Nucleus accumbens (tissue), 56 donors: ENCODE results near the gene DDR1.
A peak's percentile ranks its signal among the peaks of the same experiment; 100 is the strongest.

Experiments used
- DNase-seq, 56 donors: peaks; one replicate each; lab custom pipeline; 2025; lab: John Stamatoyannopoulos, UW

The DDR1 gene

DNA sequence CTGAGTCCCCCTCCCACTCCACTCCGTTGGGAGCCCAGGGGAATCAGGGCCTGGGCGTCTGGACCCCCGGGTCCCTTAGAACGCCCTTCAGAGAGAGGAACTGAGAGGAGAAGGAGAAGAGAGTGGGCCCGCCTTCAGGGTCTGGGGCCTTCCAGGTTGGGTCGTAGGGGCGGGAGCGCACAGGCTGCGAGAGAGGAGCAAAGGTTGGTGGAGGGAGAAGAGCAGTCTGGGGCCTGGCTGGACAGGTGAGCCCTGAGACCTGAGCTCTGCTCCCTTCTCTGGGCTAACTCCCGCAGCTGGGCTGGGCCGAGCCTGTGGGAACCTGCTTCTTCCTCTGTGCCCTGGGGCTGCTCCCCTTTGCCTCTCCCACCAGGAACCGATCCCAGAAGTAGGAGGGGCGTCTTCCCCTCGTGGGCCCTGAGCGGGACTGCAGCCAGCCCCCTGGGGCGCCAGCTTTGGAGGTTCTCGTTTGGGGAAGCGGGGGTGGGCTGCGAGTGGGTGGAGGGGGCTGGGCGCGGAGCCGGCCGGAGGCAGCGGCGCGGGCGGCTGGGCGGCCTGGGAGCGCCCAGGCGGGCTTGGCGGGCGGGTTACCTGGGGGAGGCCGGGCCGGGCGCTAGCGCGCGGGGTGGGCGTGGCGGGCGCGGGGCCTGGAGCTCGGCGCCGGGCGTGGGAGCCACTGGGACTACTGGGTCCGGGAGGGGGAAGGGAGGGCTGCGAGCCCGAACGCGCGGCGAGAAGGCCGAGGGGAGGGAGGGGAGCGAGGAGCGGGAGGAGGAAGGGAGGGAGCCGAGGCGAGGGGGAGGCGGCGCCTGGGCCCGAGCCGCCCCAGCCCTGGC, at the start of gene DDR1:
Gene DDR1 (plus strand): TSS at position 835 of the 836 bp plus-strand sequence. CDS start 4,211 bp downstream, outside the sequence.
- DNase-seq, result peak in 52 of 56 donors; percentile 53 to 89 (median 79)

DNA sequence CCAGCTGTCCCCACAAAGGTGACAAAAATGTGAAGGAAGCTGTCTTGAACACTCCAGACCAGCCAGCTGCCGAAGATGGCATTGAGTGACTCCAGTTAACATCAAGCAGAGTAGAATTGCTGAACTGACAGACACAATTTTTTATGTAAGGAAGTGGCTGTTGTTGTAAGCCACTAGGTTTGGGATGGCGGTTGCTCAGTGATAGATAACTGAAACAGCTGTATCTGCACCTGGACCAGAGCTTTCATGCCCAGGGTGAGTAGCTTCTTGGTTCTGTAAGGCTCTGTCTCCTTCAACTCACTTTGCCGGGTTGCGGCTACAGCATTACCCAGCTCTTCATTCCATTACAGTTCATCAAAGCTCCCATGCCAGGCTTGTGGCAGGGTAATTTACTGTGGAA, 49.7 kb upstream of the DDR1 start:
- DNase-seq, result no peak

DNA sequence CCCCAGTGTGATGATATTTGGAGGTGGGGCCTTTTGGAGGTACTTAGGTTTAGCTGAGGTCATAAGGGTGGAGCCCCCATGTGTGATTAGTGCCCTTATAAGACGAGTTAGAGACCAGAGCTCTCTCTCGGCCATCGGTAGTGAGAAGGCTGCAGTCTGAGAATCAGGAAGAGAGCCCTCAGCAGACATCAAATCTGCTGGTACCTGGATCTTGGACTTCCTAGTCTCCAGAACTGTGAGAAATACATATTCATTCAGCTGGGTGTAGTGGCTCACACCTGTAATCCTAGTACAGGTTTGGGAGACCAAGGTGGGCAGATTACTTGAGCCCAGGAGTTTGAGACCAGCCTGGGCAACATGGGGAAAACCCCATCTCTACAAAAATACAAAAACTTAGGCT, 48.7 kb upstream of the DDR1 start:
- DNase-seq, result no peak

DNA sequence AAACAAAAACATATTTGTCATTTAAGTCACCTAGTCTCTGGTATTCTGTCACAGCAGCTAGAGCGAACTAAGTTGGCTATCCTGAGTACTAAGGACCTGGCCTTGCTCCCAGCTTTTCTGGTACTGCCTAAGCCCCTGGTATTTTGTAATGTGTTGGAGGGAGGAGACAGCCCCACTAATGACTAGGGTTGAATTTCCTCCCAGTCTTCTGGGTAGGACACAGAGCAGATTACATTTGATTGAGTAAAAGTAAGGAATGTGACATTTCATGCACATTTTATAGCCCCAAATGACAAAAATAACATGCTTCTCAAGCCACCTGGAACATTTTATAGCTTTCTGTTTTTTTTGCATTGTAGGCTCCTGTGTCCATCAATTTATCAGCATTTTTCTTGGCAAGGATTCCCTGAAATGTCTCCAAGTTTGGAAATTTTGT, 47.9 kb upstream of the DDR1 start:
- peak in 14 of 56 donors; percentile 0 to 55 (median 10) for DNase-seq

DNA sequence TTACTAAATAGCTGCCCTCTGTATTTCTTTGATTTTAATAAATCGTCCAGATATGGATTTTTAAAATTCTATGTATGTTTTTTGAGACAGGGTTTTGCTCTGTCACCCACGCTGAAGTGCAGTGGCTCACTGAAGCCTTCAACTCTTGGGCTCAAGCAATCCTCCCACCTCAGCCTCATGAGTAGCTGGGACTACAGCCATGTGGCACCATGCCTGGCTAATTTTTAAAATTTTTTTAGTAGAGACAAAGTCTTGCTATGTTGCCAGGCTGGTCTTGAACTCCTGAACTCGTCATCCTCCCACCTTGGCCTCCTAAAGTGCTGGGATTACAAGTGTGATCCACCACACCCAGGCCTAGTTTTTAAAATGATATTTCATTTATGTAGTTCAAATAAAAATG, 47.4 kb upstream of the DDR1 start:
- DNase-seq, result no peak

DNA sequence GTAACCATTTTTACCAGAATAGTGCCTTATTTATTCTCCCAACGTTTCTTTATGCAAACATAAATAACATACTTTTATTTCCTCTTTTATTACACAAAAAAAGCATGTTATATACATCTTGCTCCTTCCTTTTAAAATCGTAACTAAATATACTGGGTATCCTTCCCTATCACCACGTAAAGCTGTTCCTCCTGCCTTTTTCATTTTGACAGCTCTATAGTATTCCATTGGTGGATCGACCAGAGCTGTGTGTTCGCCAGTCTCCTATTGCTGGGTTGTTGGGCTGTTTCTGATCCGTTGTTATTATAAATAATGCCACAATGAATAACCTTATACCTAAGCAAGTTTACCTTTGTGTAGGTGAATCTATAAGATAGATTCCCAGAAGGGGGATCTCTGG, 46.9 kb upstream of the DDR1 start:
- no peak for DNase-seq

DNA sequence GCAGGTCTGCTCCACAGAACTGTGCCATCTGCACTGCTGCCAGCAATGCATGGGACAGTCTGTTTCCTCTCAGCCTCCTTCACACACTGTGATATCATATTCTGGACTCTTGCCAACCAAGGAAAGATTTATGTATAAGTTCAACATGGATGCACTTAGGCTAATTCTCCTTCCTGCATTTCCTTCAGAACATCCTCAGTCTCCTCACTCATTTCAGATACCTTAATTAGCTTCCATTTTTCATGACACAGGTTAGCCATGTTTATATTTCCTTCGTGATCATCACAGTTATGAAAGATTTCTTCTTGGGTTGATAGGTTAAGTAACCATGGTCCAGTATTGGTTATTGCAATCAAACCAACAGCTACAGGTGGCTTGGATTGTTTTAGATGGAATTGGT, 46.4 kb upstream of the DDR1 start:
- DNase-seq, result no peak

DNA sequence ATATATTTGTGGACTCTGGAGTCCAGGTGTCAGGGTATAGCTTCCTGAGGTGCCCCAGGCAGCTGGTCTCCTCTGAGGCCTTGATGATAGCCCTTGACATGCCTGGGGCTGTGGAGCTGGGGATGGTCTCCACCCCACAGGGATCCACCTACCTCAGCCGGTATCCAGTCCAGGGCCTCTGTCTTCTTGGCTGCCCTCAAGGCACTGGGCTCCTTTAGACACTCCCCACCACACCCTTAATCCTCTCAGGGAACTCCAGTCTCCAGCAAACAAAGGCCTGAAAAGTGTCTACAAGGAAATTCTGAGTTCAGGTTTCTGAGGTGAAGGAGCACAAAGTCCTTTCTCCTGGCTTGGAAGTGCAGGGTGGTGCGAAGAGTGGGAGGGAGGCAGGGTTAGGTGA, 44.6 kb upstream of the DDR1 start:
- no peak for DNase-seq

DNA sequence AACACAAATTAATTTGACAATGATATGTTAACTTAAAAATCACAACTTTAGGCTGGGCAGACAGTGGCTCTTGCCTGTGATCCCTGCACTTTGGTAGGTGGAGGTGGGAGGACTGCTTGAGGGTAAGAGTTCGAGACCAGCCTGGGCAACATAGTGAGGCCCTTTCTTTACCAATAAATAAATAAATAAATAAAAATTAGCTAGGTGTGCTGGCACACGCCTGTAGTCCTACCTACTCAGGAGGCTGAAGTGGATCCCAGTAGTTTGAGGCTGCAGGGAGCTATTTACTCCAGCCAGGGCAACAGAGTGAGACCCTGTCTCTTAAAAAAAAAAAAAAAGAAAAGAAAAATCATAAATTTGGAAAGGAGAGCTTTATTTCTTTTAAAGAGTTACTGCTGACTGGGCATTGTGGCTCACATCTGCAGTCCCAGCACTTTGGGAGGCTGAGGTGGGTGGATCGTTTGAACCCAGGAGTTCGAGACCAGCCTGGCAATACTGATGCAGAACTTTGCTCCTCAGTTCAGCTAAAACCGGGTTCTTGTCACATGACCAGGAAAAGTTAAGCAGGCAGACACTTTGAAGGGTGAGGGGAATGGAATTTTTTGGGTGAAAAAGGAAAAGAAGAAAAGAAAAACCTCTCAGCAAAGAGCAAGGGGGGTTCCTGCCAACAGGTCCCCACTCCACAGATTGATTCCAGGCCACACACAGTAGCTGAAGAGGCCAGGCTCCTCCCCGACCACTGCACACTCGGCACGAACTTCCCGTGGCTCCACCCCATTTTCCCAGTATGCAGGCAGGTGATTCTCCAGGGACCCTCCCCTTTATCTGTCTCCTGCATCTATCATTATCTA, 44.0 kb upstream of the DDR1 start:
- no peak for DNase-seq

DNA sequence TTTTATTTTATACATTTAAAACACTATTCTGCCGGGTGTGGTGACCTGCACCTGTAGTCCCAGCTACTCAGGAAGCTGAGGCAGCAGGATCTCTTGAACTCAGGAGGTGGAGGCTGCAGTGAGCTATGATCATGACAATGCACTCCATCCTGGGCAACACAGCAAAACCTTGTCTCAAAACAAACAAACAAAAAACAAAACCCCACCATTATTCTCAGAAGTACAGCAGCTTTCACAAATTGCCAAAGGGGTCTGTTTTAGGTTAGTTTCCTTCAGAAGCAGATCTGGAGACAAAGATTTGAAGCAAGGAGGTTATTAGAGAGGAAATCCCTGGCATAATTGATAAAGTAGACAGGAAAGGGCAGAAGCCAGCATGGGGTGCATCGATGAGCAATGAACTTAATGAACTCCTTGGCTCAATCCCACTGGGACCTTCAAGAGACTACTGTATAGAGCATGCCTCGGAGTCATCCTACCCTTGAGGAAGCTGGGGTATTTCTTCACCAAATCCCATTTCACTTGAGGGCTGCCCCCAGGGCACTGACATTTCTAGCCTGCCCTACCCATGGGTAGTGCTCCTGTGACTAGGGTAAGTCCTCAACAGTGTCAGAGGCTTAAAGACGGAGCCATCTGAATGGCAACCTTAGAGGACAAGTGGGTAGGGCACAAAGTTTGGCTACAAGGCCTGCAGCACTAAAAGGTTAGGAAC, 43.2 kb upstream of the DDR1 start:
- DNase-seq, result no peak

DNA sequence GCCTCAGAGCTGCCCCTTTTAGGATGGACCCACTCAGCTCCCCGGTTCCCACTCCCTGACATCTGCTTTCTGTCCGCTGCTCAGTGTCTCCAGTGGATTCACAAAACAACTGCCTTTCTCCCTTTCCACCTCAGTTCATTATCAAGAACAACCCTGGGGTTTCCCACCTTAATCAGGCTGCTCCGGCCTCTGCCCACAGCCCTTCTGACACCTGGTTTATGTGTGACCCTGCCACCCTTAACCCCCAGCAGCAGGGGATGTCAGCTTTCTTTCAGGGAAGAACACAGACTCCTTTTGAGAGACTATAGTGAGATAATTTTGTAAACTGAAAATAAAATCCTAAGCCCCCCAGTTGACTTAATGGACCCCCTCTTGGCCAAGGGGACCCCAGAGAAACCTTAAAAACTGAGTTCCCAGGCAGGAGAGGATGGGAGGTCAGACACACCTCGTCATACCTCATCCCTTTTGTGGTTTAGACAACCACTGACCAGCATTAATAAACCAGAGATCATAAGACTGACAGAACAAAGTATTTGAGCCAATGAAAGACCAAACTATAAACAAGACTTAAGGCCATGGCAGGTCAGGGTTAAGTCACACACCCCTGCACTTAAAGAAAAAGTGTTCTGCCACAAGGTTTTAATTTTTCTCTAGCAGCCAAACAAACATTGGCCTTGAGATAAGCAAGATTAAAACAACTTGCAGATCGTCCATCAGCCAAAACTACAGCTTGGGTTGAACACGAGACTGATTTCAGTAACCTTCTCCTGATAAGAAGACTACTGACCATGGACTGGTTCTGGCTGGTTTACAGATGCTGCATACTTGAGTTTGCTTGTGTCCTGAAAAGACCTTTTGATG, 42.4 kb upstream of the DDR1 start:
- no peak for DNase-seq

DNA sequence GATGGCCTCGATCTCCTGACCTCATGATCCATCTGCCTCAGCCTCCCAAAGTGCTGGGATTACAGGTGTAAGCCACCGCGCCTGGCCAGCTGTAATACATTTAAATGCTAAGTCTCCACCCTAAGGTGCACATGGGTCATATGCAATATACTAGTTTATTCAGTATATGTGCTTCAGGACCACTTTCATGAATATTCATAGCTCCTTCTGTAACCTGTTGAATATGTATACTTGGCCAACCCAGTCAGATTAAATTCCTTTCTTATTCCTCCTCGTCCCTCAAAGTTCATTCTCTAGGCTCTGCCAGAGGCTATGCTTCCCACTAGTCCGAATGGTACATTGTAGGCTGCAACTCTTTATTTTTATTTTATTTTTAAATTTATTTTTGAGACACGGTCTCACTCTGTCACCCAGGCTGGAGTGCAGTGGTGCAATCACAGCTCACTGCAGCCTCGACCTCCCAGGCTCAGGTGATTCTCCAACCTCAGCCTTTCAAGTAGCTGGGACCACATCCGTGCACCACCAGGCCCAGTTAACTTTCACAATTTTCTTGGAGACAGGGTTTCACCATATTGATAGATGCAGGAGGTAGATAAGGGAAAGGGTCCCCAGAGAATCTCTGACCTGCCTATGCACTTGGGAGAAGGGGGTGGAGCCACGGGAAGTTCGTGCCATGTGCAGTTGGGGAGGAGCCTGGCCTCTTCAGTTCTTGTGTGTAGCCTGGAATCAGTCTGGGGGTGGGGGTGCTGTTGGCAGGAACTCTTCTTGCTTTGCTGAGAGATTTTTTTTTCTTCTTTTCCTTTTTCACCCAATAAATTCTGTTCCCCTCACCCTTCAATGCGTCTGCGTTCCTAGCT, 41.3 kb upstream of the DDR1 start:
- DNase-seq, result no peak

DNA sequence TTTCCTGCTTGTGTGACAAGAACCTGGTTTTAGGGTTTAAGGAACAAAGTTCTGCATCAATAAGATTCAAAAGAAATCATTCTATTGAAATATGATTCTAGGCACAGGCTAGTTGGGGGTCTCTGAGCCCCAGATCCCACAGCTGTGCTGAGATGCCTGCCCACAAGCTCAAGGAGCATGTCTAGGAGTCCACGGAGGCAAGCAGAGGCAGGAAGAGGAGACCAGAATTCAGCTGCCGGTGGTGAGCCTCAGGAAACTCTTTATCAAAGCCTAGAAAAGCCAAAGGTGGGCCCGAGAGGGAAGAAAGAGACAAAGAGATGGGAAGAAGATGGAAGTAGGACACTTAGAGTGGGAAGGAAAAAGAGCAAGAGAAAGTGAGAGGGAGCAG, 40.7 kb upstream of the DDR1 start:
- no peak for DNase-seq

DNA sequence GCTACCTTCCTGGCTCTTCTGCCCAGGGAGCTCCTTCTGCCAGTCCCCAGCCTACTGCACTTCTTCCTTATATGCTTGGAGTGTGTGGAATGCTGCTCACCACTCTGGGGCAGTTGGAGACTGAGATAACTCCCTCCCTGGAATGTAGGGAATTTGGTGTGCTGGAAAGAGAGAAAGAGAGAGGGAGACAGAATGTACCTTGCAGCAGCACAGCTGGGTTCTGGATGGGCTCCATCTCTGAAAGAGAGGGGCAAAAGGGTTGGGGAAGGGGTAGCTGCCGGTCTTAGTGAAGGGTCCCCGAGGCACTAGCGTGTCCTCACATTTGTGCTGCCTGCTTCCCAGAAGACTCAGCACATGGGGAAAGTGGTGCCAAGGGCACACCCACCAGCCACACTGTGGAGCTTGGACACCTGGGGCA, 40.2 kb upstream of the DDR1 start:
- DNase-seq, result no peak

DNA sequence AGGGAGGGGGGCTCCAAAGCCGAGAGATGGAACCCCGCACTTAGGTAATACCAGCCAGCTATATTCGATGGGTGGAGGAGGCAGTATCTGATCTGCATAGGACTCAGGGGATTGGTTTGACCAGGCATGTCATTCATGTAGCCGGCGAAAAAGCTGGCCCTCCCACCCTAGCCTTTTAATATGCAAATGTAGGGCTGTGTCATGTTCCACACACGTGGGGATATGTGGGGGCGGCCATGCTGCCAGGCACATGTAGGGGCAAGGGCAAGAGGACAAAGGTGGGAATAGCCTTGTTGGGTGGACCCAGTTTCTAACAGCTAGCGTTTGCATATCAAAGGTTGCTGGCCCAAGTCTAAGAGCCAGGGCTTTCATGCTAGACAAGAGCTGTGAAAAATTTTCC, 39.1 kb upstream of the DDR1 start:
- no peak for DNase-seq

DNA sequence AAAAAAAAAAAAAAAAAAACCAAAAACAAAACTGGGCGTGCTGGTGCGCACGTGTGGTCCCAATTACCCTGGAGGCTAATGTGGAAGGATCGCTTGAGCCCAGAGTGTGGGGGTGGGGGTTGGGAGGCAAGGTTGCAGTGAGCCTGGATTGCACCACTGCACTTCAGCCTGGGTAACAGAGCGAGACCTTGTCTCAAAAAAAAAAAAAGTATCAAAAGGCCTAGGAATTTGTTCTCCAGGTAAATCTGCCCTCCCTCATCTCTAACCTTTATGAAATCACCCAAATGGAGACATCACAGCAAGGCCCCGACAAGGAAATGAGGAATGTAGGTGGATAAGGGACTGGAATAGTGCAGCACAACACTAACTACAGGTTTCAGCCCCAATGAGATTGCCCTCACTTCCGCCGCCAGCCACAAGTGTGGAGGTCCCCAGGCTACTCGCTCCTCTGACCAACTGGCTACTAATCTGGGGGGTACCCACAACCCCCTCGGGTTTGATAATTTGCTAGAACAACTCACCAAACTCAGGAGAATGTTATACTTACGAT, 36.8 kb upstream of the DDR1 start:
- DNase-seq, result no peak

DNA sequence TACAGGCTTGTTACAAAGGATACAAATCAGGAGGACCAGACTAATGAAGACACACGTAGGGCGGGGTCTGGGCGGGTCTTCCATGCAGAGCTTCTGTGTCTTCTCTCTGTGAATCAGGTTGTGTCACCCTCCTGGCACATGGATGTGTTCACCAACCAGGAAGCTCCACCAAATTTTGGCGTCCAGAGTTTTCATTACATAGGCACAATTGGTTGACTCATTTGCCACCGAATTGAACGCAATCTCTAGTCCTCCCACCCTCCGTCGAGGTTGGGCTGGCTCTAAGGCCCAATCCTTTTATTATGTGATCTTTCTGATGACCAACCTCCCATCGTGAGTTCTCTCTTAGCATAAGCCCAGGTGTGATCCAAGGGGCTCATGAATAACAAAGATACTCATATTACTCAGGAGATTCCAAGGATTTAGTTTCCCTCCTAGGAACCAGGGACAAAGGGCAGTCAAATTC, 36.3 kb upstream of the DDR1 start:
- no peak for DNase-seq

DNA sequence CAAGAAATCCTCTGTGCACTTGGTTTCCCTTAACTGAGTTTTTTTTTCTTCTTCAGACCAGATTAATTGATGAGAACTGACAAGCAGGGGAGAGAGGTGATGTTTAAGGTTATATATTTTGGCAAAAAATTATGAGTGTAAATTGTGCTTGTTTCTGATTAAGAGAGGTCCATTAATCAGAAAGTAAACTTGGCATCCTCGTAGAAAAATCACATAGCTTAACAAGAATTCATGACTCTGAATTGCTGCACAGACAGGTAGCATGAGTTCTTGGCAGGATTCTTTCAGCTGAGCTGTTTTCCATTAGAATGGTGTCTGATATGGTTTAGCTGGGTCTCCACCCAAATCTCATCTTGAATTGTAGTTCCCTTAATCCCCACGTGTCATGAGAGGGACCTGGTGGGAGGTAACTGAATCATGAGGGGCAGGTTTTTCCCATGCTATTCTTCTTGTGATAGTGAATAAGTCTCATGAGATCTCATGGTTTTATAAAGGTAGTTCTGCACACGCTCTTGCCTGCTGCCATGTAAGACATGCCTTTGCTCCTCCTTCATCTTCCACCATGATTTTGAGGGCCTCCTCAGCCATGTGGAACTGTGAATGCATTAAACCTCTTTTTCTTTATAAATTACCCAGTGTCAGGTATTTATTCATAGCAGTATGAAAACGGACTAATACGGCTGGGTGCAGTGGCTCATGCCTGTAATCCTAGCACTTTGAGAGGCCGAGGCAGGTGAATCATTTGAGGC, 34.2 kb upstream of the DDR1 start:
- DNase-seq, result no peak
